ENCODE data around the gene FGF14. TPM values are rescaled to one million over a fixed set of nuclear protein-coding genes. Genes with fewer than 3 reads are reported as not detected.

Gene FGF14
- total RNA-seq, 4 donors from 2014 or later, result 0.04 to 1.4 (median 0.38) TPM

- no peaks in the 10 kb centered on the region for H3K9me3 ChIP-seq
- no peak for TF ChIP-seq POLR2A (IDR thresholded peaks at IDR 0.05)
- no peak for TF ChIP-seq CTCF (IDR thresholded peaks at IDR 0.05)
- intact Hi-C loops (cut with DNase I), result no loop called here
- DNase-seq, result no peak
- 88 to 90% methylated on average over 1 of the region's 1 CpG for WGBS, 2 donors
- no peak overlapping the region for H3K27ac ChIP-seq
- H3K27me3 ChIP-seq, result no peaks in the 10 kb centered on the region
- H3K4me3 ChIP-seq (replicated peaks in 1 of 3), result no peak overlapping the region
- no peaks in the 10 kb centered on the region for H3K36me3 ChIP-seq
- no peaks in the 10 kb centered on the region for H3K4me1 ChIP-seq
Measured at GRCh38 chr13:101998129-101998528, 403.7 kb downstream of the FGF14 start.

- H3K36me3 ChIP-seq, result no peaks in the 10 kb centered on the region
- H3K9me3 ChIP-seq, result no peaks in the 10 kb centered on the region
- intact Hi-C loops (cut with DNase I), result no loop called here
- no peak overlapping the region for H3K27ac ChIP-seq
- H3K4me1 ChIP-seq, result no peaks in the 10 kb centered on the region
- TF ChIP-seq CTCF (IDR thresholded peaks at IDR 0.05) (no peak), POLR2A (IDR thresholded peaks at IDR 0.05) (no peak)
- no peak overlapping the region for H3K4me3 ChIP-seq (replicated peaks in 1 of 3)
- no peaks in the 10 kb centered on the region for H3K27me3 ChIP-seq
- no peak for DNase-seq
- 79 to 87% methylated on average over 3 of the region's 3 CpGs for WGBS, 2 donors
Measured at GRCh38 chr13:101996954-101997353, 404.9 kb downstream of the FGF14 start.

GRCh38 chr13:101989798-101990350 lies 412.0 kb downstream of the FGF14 start:
- TF ChIP-seq CTCF (IDR thresholded peaks at IDR 0.05) (no peak), POLR2A (IDR thresholded peaks at IDR 0.05) (no peak)
- intact Hi-C loops (cut with DNase I), result no loop called here

GRCh38 chr13:101988140-101988539 lies 413.7 kb downstream of the FGF14 start:
- no peaks in the 10 kb centered on the region for H3K36me3 ChIP-seq
- no peak for DNase-seq
- H3K27me3 ChIP-seq, result no peaks in the 10 kb centered on the region
- 69 to 72% methylated on average over 4 of the region's 4 CpGs for WGBS, 2 donors
- no peak overlapping the region for H3K27ac ChIP-seq
- H3K4me1 ChIP-seq, result no peaks in the 10 kb centered on the region
- intact Hi-C loops (cut with DNase I), result no loop called here
- no peak overlapping the region for H3K4me3 ChIP-seq (replicated peaks in 1 of 3)
- TF ChIP-seq CTCF (IDR thresholded peaks at IDR 0.05) (no peak), POLR2A (IDR thresholded peaks at IDR 0.05) (no peak)
- no peaks in the 10 kb centered on the region for H3K9me3 ChIP-seq

More at GRCh38 chr13:101989798-101990350, 412.0 kb downstream of the FGF14 start:
- H3K4me1 ChIP-seq, result no peaks in the 10 kb centered on the region
- H3K36me3 ChIP-seq, result no peaks in the 10 kb centered on the region
- H3K9me3 ChIP-seq, result no peaks in the 10 kb centered on the region
- H3K27me3 ChIP-seq, result no peaks in the 10 kb centered on the region
- 63 to 75% methylated on average over 5 of the region's 5 CpGs for WGBS, 2 donors
- H3K27ac ChIP-seq, result no peak overlapping the region
- no peak overlapping the region for H3K4me3 ChIP-seq (replicated peaks in 1 of 3)
- DNase-seq, result no peak

GRCh38 chr13:101986316-101986715 lies 415.5 kb downstream of the FGF14 start:
- 82 to 85% methylated on average over 2 of the region's 2 CpGs for WGBS, 2 donors
- intact Hi-C loops (cut with DNase I), result no loop called here
- DNase-seq, result no peak
- Histone ChIP-seq H3K9me3 (no peaks in the 10 kb centered on the region), H3K27ac (no peak overlapping the region), H3K36me3 (no peaks in the 10 kb centered on the region), H3K4me3 (replicated peaks in 1 of 3) (no peak overlapping the region), H3K27me3 (no peaks in the 10 kb centered on the region), H3K4me1 (no peaks in the 10 kb centered on the region)
- TF ChIP-seq POLR2A (IDR thresholded peaks at IDR 0.05) (no peak), CTCF (IDR thresholded peaks at IDR 0.05) (no peak)
